Measurements from ENCODE around the gene TMEM39A.

DNA sequence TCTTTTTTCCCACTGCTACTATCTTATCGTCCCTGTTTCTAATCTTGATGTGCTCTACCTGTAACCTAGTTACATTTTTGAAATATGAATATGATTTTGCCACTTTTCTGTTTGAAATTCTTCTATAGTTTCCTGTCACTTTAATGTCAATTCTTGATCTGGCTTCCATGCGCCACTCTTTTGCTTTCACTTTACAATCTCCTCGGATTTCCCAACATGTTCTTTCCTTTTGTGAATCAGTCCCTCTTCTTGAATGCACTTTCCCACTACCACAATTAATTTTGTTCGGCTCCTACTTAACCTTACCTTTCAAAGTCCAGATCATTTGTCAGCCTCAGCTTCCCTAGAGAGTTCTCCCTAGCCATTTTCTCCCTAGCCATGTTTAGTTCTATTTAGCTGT lies 43.2 kb upstream of the TMEM39A start:
- no peak for TF ChIP-seq GABPA (IDR thresholded peaks at IDR 0.05; ENCODE audit: low read depth)
- TF ChIP-seq, protein P1, sequence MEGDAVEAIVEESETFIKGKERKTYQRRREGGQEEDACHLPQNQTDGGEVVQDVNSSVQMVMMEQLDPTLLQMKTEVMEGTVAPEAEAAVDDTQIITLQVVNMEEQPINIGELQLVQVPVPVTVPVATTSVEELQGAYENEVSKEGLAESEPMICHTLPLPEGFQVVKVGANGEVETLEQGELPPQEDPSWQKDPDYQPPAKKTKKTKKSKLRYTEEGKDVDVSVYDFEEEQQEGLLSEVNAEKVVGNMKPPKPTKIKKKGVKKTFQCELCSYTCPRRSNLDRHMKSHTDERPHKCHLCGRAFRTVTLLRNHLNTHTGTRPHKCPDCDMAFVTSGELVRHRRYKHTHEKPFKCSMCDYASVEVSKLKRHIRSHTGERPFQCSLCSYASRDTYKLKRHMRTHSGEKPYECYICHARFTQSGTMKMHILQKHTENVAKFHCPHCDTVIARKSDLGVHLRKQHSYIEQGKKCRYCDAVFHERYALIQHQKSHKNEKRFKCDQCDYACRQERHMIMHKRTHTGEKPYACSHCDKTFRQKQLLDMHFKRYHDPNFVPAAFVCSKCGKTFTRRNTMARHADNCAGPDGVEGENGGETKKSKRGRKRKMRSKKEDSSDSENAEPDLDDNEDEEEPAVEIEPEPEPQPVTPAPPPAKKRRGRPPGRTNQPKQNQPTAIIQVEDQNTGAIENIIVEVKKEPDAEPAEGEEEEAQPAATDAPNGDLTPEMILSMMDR (IDR thresholded peaks at IDR 0.05; ENCODE audit: insufficient read depth, low read length) = no peak
- no peak for TF ChIP-seq POLR2AphosphoS5 (IDR thresholded peaks at IDR 0.05; ENCODE audit: low read depth)
- TF ChIP-seq, protein P2, sequence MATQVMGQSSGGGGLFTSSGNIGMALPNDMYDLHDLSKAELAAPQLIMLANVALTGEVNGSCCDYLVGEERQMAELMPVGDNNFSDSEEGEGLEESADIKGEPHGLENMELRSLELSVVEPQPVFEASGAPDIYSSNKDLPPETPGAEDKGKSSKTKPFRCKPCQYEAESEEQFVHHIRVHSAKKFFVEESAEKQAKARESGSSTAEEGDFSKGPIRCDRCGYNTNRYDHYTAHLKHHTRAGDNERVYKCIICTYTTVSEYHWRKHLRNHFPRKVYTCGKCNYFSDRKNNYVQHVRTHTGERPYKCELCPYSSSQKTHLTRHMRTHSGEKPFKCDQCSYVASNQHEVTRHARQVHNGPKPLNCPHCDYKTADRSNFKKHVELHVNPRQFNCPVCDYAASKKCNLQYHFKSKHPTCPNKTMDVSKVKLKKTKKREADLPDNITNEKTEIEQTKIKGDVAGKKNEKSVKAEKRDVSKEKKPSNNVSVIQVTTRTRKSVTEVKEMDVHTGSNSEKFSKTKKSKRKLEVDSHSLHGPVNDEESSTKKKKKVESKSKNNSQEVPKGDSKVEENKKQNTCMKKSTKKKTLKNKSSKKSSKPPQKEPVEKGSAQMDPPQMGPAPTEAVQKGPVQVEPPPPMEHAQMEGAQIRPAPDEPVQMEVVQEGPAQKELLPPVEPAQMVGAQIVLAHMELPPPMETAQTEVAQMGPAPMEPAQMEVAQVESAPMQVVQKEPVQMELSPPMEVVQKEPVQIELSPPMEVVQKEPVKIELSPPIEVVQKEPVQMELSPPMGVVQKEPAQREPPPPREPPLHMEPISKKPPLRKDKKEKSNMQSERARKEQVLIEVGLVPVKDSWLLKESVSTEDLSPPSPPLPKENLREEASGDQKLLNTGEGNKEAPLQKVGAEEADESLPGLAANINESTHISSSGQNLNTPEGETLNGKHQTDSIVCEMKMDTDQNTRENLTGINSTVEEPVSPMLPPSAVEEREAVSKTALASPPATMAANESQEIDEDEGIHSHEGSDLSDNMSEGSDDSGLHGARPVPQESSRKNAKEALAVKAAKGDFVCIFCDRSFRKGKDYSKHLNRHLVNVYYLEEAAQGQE (IDR thresholded peaks at IDR 0.05; ENCODE audit: insufficient replicate concordance, low read depth) = no peak
- TF ChIP-seq SPI1 (IDR thresholded peaks at IDR 0.05; ENCODE audit: borderline replicate concordance, low read depth) = no peak
